ENCODE data around the gene CACNA2D3.

CACNA2D3 gene

GRCh38 chr3:54761637-54762036, 639.3 kb downstream of the CACNA2D3 start:
- DNase-seq, result no peak

GRCh38 chr3:54764911-54765310, 642.6 kb downstream of the CACNA2D3 start:
- DNase-seq, result no peak

GRCh38 chr3:54771050-54771449, 648.7 kb downstream of the CACNA2D3 start:
- DNase-seq, result no peak

DNA sequence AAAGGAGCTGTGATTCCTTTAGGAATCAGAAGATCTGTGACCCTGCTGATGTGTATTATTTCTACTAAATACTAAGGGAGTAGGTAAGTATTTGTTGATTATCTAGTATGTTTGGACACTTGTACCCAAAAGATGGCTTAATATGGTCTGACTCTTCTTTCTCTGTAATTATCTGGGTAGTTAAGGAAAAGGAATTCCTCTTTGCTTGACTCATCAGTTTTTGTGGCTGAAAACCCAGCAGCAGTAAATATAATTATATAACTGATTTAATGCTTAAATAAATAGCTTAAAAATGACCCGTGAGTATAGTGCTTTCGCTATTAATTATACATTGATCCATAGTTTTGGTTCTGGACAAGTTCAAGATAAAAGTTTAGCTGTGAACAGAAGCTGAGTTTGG, 649.7 kb downstream of the CACNA2D3 start:
- peak; percentile 24 for DNase-seq

- no peak for DNase-seq
Measured at GRCh38 chr3:54772746-54773145, 650.4 kb downstream of the CACNA2D3 start.

DNA sequence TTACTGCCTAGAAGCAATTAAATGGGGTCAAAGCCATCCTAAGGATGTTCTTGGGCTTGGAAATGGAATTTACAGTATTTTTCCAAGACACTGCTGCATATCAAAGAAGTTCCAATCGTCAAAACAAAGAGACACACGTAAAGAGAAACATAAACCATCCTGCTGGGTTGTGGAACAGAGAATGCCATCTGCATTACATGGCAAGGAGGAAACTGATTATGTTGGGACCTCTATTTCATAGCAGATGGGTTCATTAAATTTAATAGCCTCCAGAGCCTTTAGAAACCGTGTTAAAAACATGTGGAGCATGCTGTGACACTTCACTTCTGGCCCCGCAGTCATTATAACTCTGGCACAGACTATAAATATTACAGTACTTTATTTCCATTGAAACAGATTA, 650.9 kb downstream of the CACNA2D3 start:
- DNase-seq, result peak; percentile 14

GRCh38 chr3:54776601-54777000, 654.2 kb downstream of the CACNA2D3 start:
- DNase-seq, result no peak

DNA sequence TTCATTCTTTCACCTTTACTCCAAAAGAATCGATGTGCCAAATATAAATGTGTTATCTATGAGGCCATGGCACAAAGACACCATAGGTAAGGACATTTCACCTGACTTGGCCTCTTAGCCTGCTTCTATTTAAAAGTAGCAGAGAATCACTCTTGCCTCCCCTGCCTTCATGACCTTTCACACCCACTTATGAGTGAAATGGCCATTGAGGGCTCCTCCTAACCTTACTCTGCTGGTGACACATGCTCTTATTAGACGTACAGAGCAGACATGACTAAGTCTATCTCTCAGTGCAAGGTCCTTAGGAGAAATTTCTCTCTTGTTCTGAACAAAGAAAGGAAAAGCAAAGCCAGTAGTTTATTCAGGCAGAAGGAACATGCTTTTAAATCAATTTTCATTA, 654.8 kb downstream of the CACNA2D3 start:
- no peak for DNase-seq

DNA sequence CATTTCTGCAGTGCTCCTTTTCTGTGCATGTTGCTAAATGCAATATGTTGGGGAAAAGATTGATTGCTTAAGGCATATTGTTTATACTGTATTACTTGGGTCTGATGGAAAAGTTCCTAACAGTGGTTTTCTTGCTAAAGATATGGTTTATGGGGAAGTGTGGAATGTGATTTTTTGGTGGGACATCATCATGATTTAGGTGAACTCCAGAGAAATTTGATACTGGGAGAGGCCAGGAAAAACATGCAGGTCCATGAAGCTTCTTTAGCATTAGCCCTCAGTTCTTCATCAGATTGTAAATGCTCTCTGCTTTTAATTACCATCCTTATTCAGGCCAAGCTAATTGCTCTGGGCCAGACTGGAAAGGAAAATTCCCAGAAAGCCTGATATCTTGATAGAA, 658.0 kb downstream of the CACNA2D3 start:
- no peak for DNase-seq

GRCh38 chr3:54781728-54782127, 659.4 kb downstream of the CACNA2D3 start:
- no peak for DNase-seq

DNA sequence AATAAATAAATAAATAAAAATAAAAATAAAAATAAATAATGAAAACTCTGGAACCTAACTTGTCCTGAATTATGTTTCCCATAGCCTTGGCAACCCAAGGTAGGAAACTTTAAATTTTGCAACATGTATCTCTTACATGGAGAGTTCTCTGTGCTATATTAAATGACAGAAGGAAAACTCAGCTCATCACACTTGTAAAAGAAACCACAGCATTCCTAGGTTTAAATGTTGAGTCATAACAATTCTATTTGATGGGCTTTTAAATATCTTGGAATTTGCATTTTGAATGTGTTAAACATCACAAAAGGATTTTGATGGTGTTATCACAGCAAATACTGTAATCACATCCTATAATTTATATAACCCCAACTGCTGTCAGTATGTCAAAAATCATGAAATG, 661.3 kb downstream of the CACNA2D3 start:
- DNase-seq, result peak; percentile 71

GRCh38 chr3:54784021-54784420, 661.7 kb downstream of the CACNA2D3 start:
- DNase-seq, result no peak

DNA sequence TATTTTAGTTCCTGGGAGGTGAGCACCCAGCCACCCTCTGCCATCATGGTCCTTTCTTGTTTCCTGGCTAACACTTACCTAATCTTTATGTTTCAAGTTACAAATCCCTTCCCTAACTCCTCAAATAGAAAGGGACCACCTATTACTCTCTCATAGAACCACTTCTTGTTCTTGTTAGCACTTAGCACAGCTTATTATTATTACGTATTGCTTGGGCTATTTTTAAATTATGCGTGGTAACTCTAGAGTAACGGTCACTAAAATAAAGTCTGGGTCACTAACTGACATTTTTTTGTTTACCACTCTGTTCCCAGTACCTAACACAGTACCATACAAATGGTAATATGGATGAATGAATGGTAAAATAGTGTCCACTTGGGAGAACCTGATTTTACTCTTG, 663.6 kb downstream of the CACNA2D3 start:
- DNase-seq, result no peak

DNA sequence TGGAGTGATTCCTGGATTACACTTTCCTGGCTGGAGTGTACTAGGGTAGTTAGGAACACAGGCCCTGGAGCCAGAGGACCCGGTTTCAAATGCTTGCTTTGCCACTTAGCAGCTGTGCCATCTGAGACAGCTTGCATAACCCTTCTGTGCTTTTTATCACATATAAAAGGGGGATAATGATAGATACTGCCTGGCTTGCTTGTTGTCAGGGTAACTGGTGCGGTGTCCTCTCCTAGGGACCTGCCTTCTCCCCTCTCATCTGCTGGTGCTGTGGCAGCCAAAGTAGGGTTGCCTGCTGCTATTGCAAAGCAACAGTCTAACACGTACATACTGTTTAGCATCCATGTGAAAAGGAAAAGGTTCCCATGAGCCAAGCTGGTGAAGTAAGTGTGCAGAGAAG, 667.7 kb downstream of the CACNA2D3 start:
- DNase-seq, result no peak

GRCh38 chr3:54791501-54792156, 669.3 kb downstream of the CACNA2D3 start:
- DNase-seq, result no peak

DNA sequence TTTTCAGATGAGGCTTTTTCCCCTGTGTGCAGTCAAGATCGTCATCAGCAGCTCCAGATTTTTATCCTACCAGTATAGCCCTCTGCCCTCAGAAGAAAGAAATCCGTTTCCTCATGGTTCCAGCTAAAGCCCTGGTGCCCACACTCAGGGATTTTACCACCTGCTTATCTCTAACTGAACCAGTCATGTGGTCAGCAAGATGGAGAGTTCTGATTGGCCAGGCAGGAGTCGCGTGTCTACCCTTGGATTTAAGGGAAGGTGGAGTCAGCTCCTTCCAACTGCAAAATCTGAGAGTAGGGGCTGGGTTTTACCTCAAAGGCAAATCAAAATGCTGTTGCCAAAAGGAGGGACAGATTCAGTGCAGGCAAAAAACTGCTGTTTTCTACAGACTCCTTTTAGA, 670.2 kb downstream of the CACNA2D3 start:
- no peak for DNase-seq

DNA sequence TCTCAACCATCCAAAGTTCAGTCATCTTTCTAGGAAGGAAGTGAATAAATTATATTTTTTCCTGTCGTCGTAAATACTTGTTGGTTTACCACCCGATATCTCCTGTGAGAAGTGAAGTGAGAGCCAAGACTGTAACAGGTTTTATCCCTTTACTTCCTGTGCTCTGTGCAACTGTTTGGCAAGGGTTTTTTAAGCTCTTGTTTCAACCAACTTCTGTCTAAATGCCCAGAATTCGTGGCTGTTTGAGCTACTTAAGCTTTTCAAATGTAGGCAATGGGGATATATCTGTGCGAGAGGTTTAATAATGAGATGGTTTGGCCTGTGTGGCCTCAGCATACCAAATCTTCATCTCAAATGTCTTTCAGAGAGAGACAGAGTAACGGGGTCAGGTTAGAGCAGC, 670.8 kb downstream of the CACNA2D3 start:
- no peak for DNase-seq

GRCh38 chr3:54797111-54797510, 674.8 kb downstream of the CACNA2D3 start:
- DNase-seq, result peak; percentile 28

DNA sequence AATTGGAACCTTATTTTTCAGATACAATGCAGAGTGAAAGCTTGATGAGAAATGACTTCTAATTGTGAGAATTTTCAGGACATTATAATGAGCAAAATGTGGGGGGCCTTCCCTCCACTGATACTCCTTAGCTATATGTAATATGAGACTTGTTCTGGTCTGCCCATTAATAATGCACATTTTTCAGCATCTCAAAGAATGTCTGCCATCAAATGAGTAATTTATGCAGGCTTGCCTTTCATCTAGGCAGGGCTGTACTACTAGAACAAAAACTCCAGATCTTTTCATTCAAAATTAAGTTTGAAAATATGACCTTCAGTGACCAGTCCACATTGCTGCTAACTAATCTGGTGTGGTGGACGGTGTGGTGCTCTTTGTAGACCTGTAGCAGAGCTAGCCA, 678.1 kb downstream of the CACNA2D3 start:
- DNase-seq, result no peak

DNA sequence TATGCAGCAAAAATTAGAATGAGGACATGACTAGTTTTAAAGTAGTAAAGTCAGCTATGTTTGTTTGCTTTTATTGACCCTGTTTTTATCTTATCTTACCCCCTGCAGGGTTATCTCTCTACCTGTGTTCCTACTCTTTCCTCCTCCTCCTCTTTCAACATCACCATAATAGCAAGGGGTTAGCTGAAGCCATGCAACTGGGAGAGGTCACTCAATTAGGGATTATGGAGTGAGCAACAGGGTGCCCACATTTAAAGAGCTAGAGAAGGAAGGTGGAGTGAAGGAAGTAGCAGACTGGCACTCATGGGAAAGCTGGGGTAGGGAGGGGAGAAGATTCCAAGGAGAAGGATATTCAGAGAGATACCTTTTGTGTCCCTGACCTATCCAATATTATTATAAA, 679.6 kb downstream of the CACNA2D3 start:
- DNase-seq, result no peak

GRCh38 chr3:54810401-54810800, 688.0 kb downstream of the CACNA2D3 start:
- DNase-seq, result no peak

DNA sequence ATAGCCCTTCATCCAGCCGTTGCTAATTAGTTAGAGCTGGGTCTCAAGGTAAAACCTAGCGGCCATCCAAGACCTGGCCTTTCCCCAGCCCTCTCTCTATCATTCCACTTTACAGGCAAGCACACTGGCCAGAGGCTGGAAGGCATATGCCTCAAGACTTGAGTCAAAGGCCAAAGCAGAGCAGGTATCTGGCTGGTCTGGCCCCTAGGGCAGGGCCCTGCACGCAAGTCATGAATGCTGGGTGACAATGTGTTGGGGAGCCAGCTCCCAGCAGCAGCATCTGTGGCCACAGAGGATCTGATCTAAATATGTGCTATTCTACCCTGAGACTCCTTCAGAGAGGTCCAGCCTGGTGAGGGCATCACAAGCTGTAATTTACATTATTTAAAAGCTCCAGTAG, 691.9 kb downstream of the CACNA2D3 start:
- no peak for DNase-seq

GRCh38 chr3:54817628-54818027, 695.3 kb downstream of the CACNA2D3 start:
- peak; percentile 81 for DNase-seq

DNA sequence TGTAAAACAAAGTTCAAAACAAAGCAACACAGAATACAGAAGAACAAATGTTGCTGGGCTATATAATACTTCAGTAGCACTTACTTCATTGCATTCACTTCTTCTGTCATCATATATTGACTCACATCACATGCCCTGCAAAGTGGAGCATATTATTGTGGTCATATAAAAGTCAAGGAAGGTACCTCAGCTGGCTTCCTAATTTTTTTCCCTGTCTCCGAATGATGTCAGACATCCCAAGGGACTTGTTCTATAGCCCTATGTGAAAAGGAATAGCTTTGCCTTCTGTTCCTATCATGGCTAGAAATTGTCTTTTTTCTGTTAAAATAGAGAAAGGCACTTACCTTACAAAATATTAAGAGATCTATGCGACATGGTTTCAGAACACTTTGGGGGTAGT, 696.1 kb downstream of the CACNA2D3 start:
- DNase-seq, result peak; percentile 68

- peak; percentile 44 for DNase-seq
Measured at GRCh38 chr3:54818942-54819341, 696.6 kb downstream of the CACNA2D3 start.

Data from fibroblast of skin of back (primary cell).